HG02588 (cell line): ENCODE data around the gene SEPHS2.

Source experiments
- ATAC-seq: cut with Tn5 transposase; IDR thresholded peaks from one replicate; pipeline ENCODE4 v1.9.1; 2021; ENCODE audit warnings: mild to moderate bottlenecking, moderate library complexity; ENCODE audit not compliant: unreplicated experiment

The SEPHS2 gene

GRCh38 chr16:30430428-30430970, 15.2 kb downstream of the SEPHS2 start:
- ATAC-seq: no peak

- ATAC-seq: peak; percentile 95
Observed at GRCh38 chr16:30429678-30430427, 15.8 kb downstream of the SEPHS2 start, which contains the start of gene DCTPP1. Gene DCTPP1, minus strand, starts transcription at chr16:30430030. Its CDS starts 50 bp downstream, at chr16:30429980.

DNA sequence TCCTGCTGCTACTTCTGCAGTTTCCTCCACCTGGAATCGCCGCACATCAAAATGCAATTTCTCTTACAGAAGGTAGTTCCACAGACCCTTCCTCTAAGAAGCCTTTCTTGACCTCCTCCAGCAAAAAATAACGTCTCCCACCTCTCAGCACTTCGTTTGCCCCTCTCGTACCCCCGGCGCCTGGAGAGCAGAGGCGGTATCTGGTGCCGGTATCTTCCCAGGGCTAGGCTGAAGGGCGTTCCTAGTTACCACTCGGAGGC, 16.3 kb downstream of the SEPHS2 start:
- ATAC-seq: peak; percentile 3

- no peak for ATAC-seq
Observed at GRCh38 chr16:30428055-30428454, 17.6 kb downstream of the SEPHS2 start.

GRCh38 chr16:30421010-30421409, 24.7 kb downstream of the SEPHS2 start:
- ATAC-seq: no peak

- no peak for ATAC-seq
Observed at GRCh38 chr16:30418350-30419181, 27.1 kb downstream of the SEPHS2 start.

- ATAC-seq: peak; percentile 83
Observed at GRCh38 chr16:30417529-30418349, 27.9 kb downstream of the SEPHS2 start.

GRCh38 chr16:30416624-30417528, 28.8 kb downstream of the SEPHS2 start:
- ATAC-seq: no peak

GRCh38 chr16:30416047-30416603, 29.5 kb downstream of the SEPHS2 start:
- ATAC-seq: no peak

GRCh38 chr16:30414159-30414558, 31.5 kb downstream of the SEPHS2 start:
- no peak for ATAC-seq

- no peak for ATAC-seq
Observed at GRCh38 chr16:30413112-30413806, 32.4 kb downstream of the SEPHS2 start.

DNA sequence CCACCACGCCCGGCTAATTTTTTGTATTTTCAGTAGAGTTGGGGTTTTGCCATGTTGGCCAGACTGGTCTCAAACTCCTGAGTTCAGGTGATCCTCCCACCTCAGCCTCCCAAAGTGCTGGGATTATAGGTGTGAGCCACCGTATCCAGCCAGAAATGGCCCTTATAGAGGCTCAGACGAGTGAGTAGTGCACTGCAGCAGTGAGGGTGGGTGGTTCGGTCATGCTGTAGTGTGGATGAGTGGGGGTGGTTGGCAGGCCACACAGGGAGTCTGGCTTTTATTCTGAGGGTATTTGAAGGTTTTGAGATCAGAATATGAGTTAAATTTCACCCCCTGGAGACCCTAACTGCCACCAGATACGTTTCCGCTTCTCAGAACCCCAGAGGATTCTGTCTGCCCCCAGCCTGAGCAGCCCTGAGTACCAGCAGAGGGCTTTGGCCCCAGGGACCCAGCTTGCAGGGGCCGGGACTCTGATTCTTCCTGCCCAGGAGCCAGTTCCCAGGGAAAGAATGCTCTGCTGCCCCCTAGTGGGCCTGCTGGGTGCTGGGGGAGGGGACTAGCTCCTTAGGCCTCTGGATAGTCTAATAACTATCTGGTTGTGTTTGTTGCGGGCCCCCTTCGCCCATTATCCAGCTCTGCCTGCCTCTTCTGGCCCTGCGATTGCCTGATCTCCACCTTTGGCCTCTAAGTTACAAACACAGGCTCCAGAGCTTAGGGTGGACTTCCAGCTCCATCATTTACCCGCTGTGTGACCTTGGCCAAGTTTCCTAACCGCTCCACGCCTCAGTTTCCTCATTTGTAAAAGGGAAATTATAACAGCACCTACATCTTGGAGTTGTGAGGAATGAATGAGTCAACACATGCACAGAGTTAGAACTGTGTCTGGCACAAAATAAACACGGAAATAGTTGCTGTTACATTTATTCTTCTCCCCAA, 36.3 kb downstream of the SEPHS2 start:
- ATAC-seq: peak; percentile 42

DNA sequence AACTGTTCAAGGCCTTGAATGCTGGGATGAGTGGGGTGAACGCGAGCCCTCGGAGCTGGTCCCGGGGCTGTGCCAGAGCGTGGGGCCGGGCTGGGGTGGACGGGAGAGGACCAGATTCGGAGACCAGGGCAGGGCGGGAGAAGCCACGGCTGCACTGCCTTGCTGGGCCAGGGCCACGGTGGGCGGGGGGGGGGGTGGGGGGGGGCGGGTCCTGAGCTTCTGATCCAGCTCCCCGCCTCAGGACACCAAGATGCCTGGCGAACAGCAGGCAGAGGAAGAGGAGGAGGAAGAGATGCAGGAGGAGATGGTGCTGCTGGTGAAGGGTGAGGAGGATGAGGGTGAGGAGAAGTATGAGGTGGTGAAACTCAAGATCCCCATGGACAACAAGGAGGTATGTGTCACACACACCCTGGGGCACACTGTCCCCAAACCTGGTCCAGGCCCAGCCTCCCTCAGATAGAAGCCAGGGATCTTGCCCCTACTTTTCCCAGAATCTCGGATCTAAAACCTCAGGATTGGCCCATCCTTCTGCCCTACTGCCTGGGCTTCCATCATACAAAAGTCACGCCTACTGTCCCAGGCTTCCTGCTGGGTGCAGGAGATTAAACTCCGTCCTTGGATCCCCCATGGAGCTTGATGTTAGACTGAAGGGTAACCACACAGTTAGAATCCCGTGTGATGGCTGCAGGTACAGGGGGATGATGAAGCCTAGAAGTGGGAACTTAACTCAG, 37.7 kb downstream of the SEPHS2 start:
- ATAC-seq: no peak

DNA sequence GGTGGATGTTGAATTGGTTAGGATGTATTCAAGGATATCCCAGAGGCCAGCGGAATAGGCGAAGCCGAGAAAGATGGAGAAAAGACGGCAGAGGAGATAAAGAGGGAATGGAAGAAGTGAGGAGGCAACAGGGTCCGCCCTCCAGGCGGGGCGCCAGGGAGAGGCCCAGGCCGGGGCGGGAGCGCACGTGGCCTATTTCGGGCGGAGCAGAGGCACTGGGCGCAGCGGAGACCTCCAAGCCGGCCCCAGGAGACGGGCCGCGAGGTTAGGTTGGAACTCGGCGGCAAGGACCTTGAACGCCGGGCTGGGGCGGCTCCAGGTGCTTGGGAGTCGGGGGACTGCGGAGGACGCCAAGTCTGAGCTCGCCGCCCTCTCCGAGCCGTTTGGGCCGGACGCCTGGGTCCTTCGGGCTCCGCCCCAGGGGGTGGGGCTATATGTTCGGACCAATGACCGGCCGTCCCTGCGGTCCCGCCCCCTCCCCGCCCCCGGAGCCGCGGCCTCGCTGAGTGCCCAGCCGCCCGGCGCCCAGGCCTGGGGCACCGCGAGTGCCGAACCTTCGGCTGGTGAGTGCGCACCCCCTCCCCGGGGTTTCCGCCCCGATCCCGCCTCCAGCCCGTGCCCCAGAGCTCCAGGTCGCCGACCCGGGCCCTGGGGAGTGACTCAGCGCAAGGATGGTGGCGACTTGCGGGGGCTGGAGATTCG, 38.4 kb downstream of the SEPHS2 start, which contains the start of gene ZNF771:
TSS of gene ZNF771 (plus strand) at position 505 of the 702 bp plus-strand sequence. CDS start 448 bp downstream, outside the sequence.
- peak; percentile 81 for ATAC-seq

DNA sequence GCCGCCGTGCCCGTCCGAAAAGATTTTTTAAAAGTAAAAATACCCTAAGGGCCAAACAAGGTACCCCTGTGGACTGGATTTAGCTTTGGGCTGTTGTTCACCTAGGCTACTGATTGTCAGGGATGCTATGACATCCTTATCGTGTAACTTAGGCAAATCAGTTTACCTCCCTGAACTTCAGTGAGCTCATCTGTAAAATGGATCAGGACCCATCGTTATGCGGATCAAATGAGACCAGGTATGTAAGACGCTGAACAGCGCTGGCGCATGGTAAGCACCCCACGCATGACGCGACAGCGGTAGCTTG, 38.9 kb downstream of the SEPHS2 start:
- ATAC-seq: no peak

DNA sequence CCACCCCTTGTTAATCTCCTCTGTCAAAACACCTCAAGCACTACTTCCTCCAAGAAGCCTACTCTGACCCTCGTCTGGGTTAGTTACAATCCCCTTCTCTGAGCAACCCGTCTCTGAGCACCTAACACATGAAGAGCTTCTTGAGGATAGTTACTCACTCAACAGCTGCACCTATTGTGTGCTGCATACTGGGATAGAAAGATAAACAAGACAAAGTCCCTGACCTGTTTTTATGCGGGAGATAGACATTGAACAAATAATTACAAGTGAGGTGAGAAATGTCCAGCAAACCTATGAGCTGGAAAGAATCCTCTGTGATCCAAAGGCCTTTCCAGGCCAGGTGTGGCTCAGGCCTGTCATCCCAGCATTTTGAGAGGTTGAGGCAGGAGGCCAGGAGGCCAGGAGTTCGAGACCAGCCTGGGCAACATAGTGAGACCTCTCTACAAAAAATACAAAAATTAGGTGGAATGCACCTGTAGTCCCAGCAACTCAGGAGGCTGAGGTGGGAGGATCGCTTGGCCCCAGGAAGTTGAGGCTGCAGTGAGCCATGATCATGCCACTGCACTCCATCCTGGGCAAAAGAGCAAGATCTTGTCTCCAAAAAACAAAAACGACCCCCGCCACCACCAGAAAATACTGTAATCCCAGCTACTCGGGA, 43.8 kb downstream of the SEPHS2 start:
- no peak for ATAC-seq
